Smooth muscle cell (in vitro differentiated cells): ENCODE measurements around the gene SEC14L1. TPM values are rescaled to one million over a fixed set of nuclear protein-coding genes. Genes with fewer than 3 reads are reported as not detected.
"Not testable (repeated sequence)": the region's sequence is repeated elsewhere in the genome, so short reads cannot be mapped to it uniquely, and the experiment has no call there.

Experiments
- DNase-seq: peaks from one replicate; lab custom pipeline; 2025; ENCODE audit not compliant: unreplicated experiment; lab: John Stamatoyannopoulos, UW
- H2AFZ ChIP-seq: fragments of 200-600 bp; sonication (generic); 2 replicates; pipeline ENCODE4 v1.6.0; 2016; ENCODE audit warnings: antibody characterized with exemption, low read depth, mild to moderate bottlenecking
- H3F3A ChIP-seq: fragments of 200-600 bp; sonication (generic); 2 replicates; pipeline ENCODE4 v1.6.0; 2017; ENCODE audit warnings: antibody characterized with exemption, low read depth
- H3K27ac ChIP-seq: fragments of 200-600 bp; sonication (generic); 2 replicates; pipeline ENCODE4 v1.5.1; 2016; ENCODE audit warnings: low read depth, mild to moderate bottlenecking
- H3K27me3 ChIP-seq: fragments of 200-600 bp; sonication (generic); 2 replicates; pipeline ENCODE4 v1.6.1; 2016; ENCODE audit warnings: low read depth, mild to moderate bottlenecking
- H3K36me3 ChIP-seq: fragments of 200-600 bp; sonication (generic); 2 replicates; pipeline ENCODE4 v1.5.1; 2016; ENCODE audit warnings: low read depth
- H3K4me1 ChIP-seq: fragments of 200-600 bp; sonication (generic); 2 replicates; pipeline ENCODE4 v1.5.1; 2016; ENCODE audit warnings: low read depth
- H3K4me2 ChIP-seq: fragments of 200-600 bp; sonication (generic); 2 replicates; pipeline ENCODE4 v1.6.0; 2016; ENCODE audit warnings: mild to moderate bottlenecking
- H3K4me3 ChIP-seq: fragments of 200-600 bp; sonication (generic); 2 replicates; pipeline ENCODE4 v1.5.1; 2016; ENCODE audit warnings: mild to moderate bottlenecking
- H3K79me2 ChIP-seq: fragments of 200-600 bp; sonication (generic); 2 replicates; pipeline ENCODE4 v1.6.0; 2016; ENCODE audit warnings: low read depth, mild to moderate bottlenecking
- H3K9ac ChIP-seq: fragments of 200-600 bp; sonication (generic); 2 replicates; pipeline ENCODE4 v1.6.0; 2016; ENCODE audit warnings: low read depth
- H3K9me3 ChIP-seq: fragments of 200-600 bp; sonication (generic); replicated peaks from 2 replicates; pipeline ENCODE4 v1.5.1; 2016; ENCODE audit warnings: low read depth
- H4K20me1 ChIP-seq: fragments of 200-600 bp; sonication (generic); 2 replicates; pipeline ENCODE4 v1.6.0; 2016; ENCODE audit warnings: low read depth
- CTCF ChIP-seq: fragments of 200-600 bp; sonication (generic); IDR thresholded peaks from 2 replicates; pipeline ENCODE4 v1.5.1; 2017; ENCODE audit warnings: borderline replicate concordance, mild to moderate bottlenecking, antibody characterized with exemption; ENCODE audit not compliant: insufficient read depth, poor library complexity, severe bottlenecking
- WGBS: methylation state at CpG from one replicate; pipeline ENCODE4 v1.1.7; 2016; ENCODE audit warnings: low lambda C conversion rate; 5-methylcytosine and 5-hydroxymethylcytosine counted together
- polyA plus RNA-seq: library from polyadenylated mRNA; unstranded; fragments of >200 nt; fragmentation: Nextera tagmentation; extraction: Ambion mirVana; gene quantifications from 2 replicates; pipeline ENCODE4 v1.2.1, GENCODE V29; 2016
- total RNA-seq: library from RNA; depleted of rRNA; stranded (reverse); fragments of >200 nt; gene quantifications from 2 replicates; pipeline ENCODE4 v1.2.3, GENCODE V29; 2014

SEC14L1 gene
- total and polyA plus RNA-seq, 2 experiments from 2014 or later = 25.1 to 25.8 TPM

- Histone ChIP-seq H3F3A (peaks cover 13% of the 10 kb centered on the region), H3K27me3 (no peaks in the 10 kb centered on the region), H3K4me2 (peak overlapping the region; percentile 13), H3K27ac (no peak overlapping the region), H3K36me3 (no peaks in the 10 kb centered on the region), H3K9me3 (no peaks in the 10 kb centered on the region), H4K20me1 (no peaks in the 10 kb centered on the region), H3K9ac (no peak overlapping the region), H3K4me3 (no peak overlapping the region), H3K4me1 (peaks cover 16% of the 10 kb centered on the region), H3K79me2 (no peaks in the 10 kb centered on the region), H2AFZ (no peak overlapping the region)
- TF ChIP-seq CTCF = no peak
- WGBS = 66% methylated on average over 4 of the region's 4 CpGs
- no peak for DNase-seq
Measured at GRCh38 chr17:77251622-77252183, 110.9 kb downstream of the SEC14L1 start.

- not testable (repeated sequence) for H4K20me1 ChIP-seq, H3K9ac ChIP-seq, H2AFZ ChIP-seq, H3K9me3 ChIP-seq, H3K4me3 ChIP-seq, H3K27me3 ChIP-seq, H3K36me3 ChIP-seq, H3K79me2 ChIP-seq, DNase-seq
- H3K27ac ChIP-seq = peak overlapping the region; percentile 41
- H3K4me1 ChIP-seq = peaks cover 16% of the 10 kb centered on the region
- peaks cover 13% of the 10 kb centered on the region for H3F3A ChIP-seq
- peak overlapping the region; percentile 13 for H3K4me2 ChIP-seq
- 25% methylated on average over 7 of the region's 7 CpGs for WGBS
Measured at GRCh38 chr17:77252306-77252705, 111.5 kb downstream of the SEC14L1 start.

- Histone ChIP-seq H3K4me3 (no peak overlapping the region), H3K4me2 (no peak overlapping the region), H3K27me3 (no peaks in the 10 kb centered on the region), H3F3A (peaks cover 13% of the 10 kb centered on the region), H3K9ac (no peak overlapping the region), H3K9me3 (no peaks in the 10 kb centered on the region), H3K4me1 (peaks cover 16% of the 10 kb centered on the region), H3K27ac (peak overlapping the region; percentile 89), H2AFZ (no peak overlapping the region), H4K20me1 (no peaks in the 10 kb centered on the region), H3K36me3 (no peaks in the 10 kb centered on the region), H3K79me2 (no peaks in the 10 kb centered on the region)
- no peak for DNase-seq
- no peak for TF ChIP-seq CTCF
- WGBS = 48% methylated on average over 11 of the region's 11 CpGs
Measured at GRCh38 chr17:77253611-77254051, 112.9 kb downstream of the SEC14L1 start.

GRCh38 chr17:77254951-77255825 is 114.4 kb downstream of the SEC14L1 start:
- WGBS = 17% methylated on average over 25 of the region's 25 CpGs
- H2AFZ ChIP-seq = no peak overlapping the region
- peak overlapping the region; percentile 72 for H3K9ac ChIP-seq
- H4K20me1 ChIP-seq = no peaks in the 10 kb centered on the region
- H3K27me3 ChIP-seq = no peaks in the 10 kb centered on the region
- DNase-seq = peak; percentile 66
- H3K9me3 ChIP-seq = no peaks in the 10 kb centered on the region
- no peak for TF ChIP-seq CTCF
- H3K79me2 ChIP-seq = no peaks in the 10 kb centered on the region
- peaks cover 13% of the 10 kb centered on the region for H3F3A ChIP-seq
- H3K27ac ChIP-seq = peak overlapping the region; percentile 89
- no peak overlapping the region for H3K4me3 ChIP-seq
- H3K36me3 ChIP-seq = no peaks in the 10 kb centered on the region
- peaks cover 16% of the 10 kb centered on the region for H3K4me1 ChIP-seq
- H3K4me2 ChIP-seq = peak overlapping the region; percentile 62

- not testable (repeated sequence) for H3K27me3 ChIP-seq, H4K20me1 ChIP-seq, H3K9me3 ChIP-seq, DNase-seq, H3K79me2 ChIP-seq, H2AFZ ChIP-seq, H3K4me3 ChIP-seq, H3K4me2 ChIP-seq, H3K36me3 ChIP-seq, H3K9ac ChIP-seq
- H3F3A ChIP-seq = peaks cover 13% of the 10 kb centered on the region
- H3K4me1 ChIP-seq = peaks cover 16% of the 10 kb centered on the region
- 95% methylated on average over 14 of the region's 14 CpGs for WGBS
- peak overlapping the region; percentile 89 for H3K27ac ChIP-seq
Measured at GRCh38 chr17:77255970-77256369, 115.2 kb downstream of the SEC14L1 start.
